OCI-LY1 (cell line): Measurements from ENCODE around the gene ANKRD42.

ENCODE experiments used
- EZH2 ChIP-seq: fragments of 200-600 bp; sonication (generic), shearing (Covaris generic); IDR thresholded peaks from 2 replicates; pipeline ENCODE4 v1.8.0; 2017; ENCODE audit warnings: borderline replicate concordance, mixed run types, mild to moderate bottlenecking, antibody characterized with exemption, low read length, moderate library complexity, mixed read lengths
- TF ChIP-seq, protein P1 (sequence below): fragments of 200-600 bp; sonication (generic), shearing (Covaris generic); IDR thresholded peaks from 2 replicates; pipeline ENCODE4 v1.5.1; 2017; ENCODE audit warnings: mild to moderate bottlenecking, antibody characterized with exemption, low read length, moderate library complexity, mixed read lengths

DNA sequence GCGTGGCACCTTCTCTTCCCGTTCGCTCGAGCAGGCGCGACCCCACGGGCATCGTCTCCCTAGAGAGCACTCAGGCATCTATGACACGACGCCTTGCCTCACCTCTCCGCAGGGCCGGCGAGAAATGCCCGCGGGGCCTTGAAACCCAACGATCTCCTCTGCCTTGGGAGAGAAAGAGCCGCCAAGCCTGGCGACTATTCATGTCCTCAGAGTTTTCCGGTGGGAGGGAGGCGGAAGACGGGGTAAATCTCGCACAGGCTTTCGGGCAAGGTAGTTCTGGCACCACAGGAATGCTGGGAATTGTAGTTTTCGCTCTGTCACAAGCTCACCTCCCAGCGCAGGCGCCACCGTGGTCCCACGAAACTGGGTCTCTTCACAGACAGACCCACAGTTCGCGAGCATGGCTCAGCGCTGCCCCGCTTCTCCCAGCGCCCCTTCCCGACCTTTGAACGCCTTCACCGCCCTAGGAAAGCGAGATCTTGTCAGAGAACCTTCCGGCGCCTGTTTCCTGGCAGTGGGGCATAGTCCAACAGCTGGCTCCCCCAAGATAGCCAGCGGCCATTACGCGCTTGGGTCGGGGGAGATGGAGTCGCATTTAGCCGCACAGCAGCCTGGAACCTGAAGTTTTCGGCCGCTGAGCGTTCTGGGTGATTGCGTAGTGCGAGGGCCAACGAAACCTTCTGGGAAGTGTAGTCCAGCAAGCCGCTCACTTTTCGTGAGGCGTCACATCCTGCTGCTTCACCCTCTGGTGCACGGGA, 92.4 kb downstream of the ANKRD42 start, which contains the start of gene CCDC90B:
- TF ChIP-seq, protein P1, sequence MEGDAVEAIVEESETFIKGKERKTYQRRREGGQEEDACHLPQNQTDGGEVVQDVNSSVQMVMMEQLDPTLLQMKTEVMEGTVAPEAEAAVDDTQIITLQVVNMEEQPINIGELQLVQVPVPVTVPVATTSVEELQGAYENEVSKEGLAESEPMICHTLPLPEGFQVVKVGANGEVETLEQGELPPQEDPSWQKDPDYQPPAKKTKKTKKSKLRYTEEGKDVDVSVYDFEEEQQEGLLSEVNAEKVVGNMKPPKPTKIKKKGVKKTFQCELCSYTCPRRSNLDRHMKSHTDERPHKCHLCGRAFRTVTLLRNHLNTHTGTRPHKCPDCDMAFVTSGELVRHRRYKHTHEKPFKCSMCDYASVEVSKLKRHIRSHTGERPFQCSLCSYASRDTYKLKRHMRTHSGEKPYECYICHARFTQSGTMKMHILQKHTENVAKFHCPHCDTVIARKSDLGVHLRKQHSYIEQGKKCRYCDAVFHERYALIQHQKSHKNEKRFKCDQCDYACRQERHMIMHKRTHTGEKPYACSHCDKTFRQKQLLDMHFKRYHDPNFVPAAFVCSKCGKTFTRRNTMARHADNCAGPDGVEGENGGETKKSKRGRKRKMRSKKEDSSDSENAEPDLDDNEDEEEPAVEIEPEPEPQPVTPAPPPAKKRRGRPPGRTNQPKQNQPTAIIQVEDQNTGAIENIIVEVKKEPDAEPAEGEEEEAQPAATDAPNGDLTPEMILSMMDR, result no peak
- TF ChIP-seq EZH2, result no peak
